DND-41 (cell line): ENCODE measurements around the gene UBE2QL1.

Experiments used
- EZH2 ChIP-seq: IDR thresholded peaks from 3 replicates; pipeline ENCODE4 v1.6.1; 2012; ENCODE audit warnings: borderline replicate concordance, low read depth, mild to moderate bottlenecking, moderate library complexity, low read length, inconsistent platforms; ENCODE audit not compliant: severe bottlenecking
- TF ChIP-seq, protein P1 (sequence below): IDR thresholded peaks from 2 replicates; pipeline ENCODE4 v1.5.1; 2012; ENCODE audit warnings: borderline replicate concordance, low read length, moderate library complexity, mild to moderate bottlenecking; ENCODE audit not compliant: poor library complexity, severe bottlenecking; ENCODE audit errors: extremely low read depth

- TF ChIP-seq EZH2 = no peak
- TF ChIP-seq, protein P1, sequence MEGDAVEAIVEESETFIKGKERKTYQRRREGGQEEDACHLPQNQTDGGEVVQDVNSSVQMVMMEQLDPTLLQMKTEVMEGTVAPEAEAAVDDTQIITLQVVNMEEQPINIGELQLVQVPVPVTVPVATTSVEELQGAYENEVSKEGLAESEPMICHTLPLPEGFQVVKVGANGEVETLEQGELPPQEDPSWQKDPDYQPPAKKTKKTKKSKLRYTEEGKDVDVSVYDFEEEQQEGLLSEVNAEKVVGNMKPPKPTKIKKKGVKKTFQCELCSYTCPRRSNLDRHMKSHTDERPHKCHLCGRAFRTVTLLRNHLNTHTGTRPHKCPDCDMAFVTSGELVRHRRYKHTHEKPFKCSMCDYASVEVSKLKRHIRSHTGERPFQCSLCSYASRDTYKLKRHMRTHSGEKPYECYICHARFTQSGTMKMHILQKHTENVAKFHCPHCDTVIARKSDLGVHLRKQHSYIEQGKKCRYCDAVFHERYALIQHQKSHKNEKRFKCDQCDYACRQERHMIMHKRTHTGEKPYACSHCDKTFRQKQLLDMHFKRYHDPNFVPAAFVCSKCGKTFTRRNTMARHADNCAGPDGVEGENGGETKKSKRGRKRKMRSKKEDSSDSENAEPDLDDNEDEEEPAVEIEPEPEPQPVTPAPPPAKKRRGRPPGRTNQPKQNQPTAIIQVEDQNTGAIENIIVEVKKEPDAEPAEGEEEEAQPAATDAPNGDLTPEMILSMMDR = no peak
Measured at GRCh38 chr5:6408260-6408596, 40.4 kb upstream of the UBE2QL1 start.
